HG03108 (cell line): ENCODE data around the gene PTPN14.
A peak's percentile ranks its signal among the peaks of the same experiment; 100 is the strongest.

ENCODE experiments used
- ATAC-seq: cut with Tn5 transposase; IDR thresholded peaks from one replicate; pipeline ENCODE4 v1.9.1; 2021; ENCODE audit warnings: moderate library complexity; ENCODE audit not compliant: unreplicated experiment

The PTPN14 gene

DNA sequence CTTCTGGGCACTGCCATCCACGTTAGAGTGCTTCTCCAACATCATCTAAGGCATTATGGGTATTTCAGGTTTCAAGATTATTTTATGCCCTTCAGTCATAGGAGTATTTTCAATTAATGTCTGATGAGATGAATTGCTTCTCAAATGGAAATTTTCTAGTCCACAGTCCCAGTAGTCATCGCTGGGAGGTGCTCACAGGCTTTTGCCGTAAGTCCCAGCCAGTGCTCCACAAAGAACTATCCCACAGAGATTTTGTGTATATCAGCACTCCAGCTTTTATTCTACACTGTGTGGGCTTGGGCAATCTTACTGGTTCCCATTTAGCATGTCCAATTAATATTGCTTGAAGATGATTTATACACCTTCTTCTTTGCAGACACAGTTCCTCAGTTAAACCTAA, 209.5 kb downstream of the PTPN14 start:
- no peak for ATAC-seq

DNA sequence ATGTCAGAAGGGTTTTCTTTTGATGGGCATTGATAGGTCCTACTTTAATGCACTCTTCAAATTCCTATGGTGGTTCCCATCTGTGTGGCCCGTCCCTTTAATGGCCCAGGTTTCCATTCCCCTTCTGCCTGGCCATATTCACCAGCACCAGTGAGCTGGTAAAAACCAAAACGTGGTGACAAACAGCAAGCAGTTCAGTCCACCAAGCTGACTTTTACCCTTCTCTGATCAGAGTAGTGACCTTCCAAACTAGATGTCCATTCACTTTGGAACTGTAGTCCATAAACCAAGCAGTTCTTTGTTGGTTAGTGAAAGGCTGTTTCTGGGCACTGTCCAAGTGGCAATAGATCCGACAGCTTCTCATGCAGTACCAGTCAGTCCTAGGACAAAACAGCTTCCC, 209.9 kb downstream of the PTPN14 start:
- ATAC-seq: no peak

DNA sequence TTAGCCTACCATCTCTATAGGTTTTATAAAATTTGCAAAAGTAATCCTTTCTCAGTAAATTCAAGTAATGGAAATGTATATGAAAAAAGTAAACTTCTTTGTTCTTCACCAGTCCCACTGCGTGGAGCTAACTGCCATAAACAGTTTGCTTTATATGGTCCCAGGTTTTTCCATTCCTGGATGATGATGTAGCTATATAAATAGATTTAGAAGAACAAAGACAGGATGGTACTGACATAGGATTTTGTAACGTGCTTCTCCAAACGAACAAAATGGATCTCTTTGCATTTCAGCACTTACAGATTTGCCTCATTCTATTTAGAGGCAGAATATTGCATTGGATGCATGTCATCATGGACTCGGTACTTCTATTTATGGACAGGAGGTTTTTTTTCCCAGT, 213.2 kb downstream of the PTPN14 start:
- ATAC-seq: no peak

DNA sequence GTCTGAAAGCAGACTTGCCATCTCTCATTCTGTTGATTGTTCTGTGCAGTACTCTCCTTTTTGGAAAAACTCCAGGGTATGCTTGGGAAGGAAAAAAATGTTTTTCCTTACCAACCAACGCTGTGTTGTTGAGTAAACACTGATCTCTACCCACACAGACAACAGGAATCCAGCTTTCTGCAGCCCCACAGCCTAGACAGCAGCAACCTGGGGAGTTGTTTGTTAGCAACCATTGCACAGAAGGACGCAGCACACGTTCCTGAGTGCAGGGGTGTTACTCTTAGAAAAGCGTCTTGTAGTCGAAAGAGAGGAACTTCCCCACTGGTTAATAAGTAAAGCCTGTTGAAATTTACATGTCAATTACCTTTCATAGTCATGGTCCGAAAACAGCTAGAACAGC, 213.9 kb downstream of the PTPN14 start:
- ATAC-seq: no peak

DNA sequence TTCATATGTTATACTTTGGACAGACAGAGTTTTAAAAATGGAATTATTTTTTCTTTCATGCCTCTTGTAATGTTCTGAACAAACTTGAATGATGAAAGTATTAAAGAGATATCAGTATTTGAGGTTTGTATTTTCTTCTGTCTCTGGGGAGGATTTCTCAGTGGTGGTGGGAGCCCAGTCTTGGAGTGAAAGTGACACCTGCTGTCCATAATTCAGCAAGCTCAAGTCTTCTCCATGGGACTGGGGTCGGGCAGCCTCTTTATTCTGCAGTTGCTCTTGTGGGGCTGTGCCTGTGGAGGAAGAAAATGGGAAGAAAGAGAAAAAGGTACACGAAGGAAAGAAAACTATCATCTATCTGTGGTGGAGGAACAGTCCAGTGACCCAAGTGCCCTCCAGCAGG, 214.4 kb downstream of the PTPN14 start:
- ATAC-seq: no peak

DNA sequence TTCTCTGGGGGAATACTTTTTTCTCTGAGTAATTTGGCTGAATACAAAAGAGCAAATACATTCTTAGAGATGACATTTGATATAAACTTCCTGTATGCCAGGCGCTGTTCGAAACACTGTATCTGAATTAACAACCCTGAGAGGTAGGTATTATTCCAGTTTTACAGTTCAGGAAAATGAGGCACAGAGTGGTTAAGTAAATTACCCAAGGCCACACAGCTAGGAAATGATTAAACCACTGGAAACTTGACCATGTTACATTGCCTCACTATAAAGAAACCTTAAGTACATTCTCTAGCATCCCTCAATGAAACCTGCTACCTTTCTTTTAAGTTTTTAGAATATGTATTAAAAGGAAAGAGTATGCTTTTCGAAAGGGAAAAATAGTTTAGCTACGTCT, 215.8 kb downstream of the PTPN14 start:
- ATAC-seq: no peak

DNA sequence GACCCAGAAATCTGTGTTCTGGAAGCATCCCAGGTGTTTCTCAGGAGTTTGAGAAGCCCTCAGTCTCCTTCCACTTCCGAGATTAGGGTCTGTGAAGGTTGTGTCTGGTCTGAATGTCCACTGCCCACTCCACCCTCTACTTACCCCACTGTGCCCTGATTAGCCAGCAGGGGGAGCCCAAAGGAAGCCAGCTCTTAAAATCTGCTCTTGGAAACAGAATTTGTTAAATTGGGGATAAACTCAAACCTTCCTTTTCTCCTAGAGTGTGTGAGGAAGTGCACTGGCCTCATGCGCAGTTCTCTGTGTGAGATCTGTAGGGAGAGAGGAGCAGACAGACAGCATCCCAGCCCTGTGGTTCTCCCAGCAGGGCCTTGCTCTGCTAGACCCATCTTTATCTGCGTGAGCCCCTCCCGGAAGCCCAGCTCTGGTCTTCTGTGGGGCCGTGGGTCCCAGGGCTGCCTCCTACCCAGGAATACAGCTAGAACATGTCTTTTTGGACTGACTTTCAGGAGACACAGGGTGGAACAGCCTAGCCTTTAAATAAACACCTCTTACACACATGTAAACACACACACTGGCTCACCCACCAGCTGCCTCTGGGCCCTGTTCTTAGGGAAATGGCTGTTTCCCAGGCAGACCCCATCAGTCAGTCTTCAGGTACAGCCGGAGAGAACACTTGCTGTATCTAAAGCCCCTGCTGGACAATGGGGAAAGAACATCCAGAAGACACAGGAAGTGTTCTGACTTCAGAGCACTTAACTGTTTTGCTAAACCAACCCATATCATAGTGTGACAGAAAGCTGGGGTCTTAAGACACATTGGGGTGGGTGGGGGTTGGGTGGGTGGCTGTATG, 218.2 kb downstream of the PTPN14 start:
- ATAC-seq: no peak

DNA sequence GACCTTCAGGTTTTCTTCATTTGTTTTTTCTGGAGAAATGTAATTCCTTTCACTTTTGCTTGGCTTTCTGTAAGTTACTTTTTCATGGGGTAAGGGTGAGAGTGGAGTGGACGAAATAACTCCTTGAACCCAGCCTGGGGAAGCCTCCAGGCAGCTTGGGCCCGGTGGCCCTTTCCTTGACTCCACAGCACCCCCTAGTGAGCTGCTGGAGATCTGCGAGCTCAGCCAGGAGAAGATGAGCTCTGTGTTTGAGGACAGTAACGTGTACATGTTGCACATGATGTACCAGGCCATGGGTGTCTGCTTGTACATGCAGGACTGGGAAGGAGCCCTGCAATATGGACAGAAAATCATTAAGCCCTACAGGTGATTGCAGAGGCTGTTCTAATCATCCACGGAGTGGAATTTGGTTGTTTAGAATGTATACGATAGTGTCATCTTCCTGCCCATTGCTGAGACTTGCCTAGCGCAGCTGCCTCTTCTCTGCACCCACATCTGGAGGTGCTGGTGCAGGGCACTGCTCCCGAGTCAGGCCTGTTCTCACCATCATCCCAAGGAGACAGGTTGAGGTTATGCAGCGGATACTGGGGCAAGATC, 219.5 kb downstream of the PTPN14 start:
- no peak for ATAC-seq

DNA sequence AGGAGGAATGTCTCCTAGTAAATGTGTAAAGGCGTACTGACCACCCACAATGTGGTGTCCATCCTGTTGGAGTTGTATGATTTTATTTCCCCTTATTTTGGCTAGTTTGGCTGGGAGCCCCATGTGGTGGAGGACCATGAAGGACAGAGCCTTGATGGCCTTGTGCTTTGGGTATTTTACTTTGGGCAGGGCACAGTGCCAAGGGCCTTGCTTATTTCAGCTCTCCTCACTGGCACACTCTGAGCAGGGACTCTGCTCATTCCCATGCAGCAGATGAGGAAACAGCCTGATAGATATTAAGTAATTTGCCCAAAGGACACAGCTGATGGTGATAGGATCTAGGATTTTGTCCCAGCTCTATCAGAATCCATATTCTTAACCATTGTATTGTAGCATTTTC, 220.2 kb downstream of the PTPN14 start:
- ATAC-seq: no peak

DNA sequence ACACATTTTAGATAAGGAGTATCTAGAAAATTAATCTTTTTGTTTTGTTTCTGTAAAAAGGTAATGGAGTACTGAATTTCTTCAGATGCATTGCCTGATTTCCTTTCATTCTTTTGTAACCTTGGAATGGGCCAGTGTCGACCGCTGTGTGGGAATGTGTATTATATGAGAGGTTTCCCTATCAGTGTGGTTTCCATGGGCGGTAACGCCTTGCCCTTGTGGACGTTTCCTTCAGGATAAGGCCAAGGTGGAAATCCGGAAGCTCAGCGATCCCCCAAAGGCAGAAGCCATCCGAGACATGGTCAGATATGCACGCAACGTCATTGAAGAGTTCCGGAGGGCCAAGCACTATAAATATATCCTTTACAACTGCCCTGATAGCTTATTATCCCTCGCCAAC, 220.7 kb downstream of the PTPN14 start:
- ATAC-seq: no peak

DNA sequence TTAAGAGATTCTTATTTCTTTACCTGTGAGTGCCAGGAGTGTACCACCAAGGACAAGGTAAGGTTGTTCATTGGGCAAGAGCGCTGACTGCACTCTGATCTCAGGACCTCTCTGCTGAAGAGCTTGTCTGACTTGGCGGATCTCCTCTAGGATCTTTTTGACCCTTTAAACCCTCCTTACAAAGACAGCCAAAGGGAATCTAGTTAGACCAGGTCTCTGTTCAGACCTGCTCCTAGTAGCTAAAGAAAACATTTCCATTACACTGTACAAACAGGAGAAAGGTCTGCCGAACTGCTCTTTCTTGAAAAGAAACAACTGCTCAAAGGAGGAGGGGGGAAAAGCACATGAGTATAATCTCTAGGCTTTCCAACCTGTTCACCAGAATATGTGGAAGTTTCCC, 221.2 kb downstream of the PTPN14 start:
- no peak for ATAC-seq

DNA sequence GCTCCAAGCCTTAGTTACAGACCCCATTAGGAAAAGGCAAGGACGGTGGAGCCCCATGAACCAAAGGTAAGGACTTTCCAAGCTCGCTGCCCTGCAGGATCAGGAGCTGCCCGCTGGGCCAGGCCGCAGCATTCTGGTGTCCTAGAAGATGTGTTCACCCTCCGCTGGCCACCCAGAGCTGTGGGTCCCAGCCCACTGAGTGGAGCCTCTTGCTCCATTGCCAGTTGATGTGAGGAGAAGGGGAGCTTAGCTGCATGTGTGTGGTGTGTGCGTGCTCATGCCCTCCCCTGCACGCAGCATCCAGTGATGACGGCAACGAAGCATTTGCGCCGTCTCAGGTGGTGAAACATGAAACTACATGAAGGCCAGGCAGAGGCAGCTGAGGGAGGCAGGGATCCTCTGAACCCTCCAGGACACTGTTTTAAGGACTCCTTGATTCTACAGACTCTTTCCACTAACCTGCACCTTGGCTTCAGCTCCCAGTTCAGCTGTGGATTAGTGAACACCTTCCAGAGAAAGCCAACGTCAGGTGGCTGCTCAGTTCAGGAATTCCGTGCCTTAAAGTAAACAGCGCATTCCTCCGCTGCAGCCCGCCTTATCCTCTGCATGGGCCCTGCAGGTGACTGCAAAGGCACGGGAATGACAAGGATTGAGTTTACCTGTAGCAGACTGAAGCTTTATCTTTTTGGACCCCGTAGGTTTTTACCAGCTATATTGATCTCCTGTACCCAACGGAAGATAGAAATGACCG, 221.8 kb downstream of the PTPN14 start:
- no peak for ATAC-seq

DNA sequence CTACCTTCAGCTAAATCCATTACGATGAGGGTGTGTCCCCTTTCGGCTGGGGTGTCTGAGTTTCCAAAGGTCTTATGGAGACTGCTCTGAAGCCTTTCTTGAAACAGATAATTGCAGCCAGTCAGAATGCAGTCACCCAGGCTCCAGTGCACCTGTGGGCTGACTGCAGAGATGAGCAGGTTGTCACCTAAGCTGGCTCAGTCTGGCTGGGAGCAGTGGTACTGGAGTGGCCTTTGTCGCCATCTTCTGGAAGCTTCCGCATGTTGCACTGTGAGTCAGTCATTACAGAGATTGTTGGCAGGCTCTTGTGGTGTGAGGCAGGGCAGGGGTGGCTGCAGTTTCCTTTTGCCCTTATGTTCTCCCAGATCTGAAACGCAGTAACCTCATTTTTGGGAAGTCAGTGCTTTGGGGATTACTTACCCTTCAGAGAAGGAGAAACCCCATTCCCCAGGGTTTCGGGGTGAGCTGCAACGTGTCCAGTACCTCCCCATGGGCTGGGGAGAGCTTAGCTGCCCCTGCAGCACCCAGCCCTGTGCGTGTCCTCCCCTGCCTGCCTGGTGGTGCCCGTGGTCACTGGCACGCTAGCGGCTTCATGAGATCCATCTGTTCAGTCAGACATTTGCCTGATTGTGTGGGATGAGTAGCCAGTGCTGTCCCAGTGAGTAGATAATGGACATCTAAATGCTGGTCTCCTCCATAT, 222.5 kb downstream of the PTPN14 start:
- peak; percentile 75 for ATAC-seq

DNA sequence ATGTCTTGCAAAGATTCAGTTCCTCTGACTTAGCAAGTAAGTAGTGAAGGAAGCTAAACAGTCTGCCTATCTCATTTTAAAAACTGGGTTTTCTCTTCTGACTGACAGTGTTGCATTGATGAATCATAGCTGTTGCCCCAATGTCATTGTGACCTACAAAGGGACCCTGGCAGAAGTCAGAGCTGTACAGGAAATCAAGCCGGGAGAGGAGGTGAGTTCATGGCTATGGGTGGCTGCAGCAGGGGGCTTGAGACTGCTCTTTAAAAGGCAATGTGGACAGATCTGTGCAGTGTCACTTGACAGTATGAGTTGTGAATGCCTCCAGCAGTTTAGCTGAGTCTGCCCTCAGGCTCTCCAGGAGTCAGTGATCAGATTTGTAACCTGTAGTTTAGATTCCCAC, 223.9 kb downstream of the PTPN14 start:
- ATAC-seq: no peak

DNA sequence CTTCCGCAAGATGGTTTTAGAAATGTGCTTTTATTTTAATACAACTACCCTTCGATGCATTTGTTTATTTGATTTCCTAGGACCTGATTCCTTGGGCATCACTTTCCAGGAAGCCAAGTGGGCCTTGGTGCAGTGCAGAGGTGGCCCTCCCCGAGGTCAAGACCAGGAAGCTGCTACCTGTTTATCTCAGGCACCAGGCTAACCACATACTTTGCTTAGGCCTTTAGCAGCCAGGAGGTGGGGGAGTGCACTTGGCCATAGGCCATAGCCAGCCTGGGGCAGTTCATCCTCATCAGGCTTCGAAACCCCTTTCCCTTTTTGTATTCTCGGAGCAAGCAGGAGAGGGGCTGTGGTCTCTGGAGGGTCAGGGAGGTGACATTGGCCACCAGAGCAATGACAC, 225.0 kb downstream of the PTPN14 start:
- ATAC-seq: peak; percentile 51

DNA sequence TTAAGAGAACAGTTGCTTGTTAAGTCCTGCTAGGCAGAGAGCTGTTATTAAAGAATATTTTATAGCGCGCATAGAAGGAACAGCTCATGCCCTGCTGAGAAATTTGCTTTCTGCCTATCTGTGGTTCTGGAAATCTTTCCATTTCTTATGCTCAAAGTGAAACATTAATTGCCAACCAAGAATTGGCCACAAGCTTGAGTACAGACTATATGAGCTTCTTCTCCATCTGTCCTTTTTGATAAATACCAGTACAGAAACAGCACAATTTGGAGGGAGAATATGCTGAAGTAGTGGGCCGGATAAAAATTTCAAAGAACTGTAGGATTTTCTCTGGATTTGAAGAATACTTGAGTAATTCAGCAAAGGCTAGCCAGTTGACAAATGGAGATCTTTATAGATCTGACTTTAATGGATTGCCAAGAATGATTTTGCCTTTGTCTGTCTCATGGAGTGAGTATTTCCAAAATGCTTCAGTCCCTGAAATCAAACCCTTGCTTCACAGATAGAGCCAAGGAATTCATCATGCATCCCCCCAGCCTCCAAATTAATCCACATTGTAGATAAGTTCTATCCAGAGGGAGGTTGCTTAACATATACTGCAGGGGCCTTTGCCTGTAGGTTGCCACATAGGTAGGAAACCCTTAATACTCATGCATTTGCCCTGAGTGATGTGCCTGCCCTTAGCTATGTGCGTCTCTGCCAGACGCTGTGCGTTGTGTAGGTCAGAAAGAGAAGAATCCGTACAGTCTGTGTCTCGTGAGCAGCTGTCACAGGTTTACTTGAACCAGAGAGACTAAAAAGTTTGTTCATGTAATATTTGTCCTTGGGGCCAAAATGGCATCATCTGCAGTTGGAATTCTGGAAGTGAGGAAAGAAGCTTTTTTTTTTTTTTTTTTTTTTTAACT, 226.3 kb downstream of the PTPN14 start:
- ATAC-seq: no peak

DNA sequence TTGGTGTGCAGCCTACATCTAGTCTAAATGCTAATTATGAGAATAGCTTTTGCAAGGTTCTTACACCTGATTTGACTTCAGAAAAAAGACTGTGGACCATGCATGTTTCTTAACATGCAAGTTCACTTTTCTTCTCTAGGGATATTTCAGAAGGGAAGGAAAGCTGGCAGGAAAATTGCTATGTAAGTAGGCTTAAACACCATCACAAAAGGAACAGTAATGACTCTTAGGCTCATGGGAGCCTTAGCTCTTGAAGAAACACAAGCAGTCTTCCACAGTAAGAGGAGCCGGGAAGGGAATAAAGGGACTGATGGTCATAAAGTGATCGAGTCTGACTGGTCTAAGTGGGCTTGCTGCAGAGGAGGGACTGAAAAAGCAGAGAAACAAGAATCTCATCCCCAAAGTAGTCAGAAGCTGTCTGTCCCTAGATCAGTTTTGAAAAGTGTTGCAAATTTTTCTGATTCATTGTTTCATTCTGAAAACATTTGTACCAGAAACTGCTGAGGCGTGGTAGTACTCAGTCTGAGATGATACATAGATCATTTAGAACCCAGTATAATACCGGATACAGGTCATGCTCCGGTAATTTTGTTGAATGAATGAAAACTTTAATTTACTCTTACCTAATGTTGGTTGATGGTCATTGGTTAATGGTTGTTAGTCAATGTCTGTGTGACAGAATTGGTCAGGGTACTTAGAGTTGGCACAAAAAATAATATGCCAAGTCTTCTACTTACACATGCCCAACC, 229.5 kb downstream of the PTPN14 start:
- peak; percentile 78 for ATAC-seq

DNA sequence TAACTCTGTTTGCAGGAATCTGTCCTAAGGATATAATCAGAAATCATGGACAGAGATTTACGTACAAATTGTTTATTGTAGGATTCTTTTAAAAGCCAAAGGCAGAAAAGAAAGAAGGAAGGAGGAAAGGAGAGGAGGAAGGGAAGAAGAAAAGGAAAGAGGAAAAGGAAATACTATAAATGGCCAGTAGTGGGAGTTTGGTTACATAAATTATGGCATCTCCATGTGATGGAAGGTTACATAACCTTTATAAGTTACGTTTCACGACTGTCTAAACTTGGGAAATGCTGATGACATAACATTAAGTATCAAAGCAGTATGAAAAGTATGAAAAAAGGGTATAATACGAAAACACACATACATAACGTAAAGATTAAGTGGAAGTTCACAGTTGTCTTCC, 231.5 kb downstream of the PTPN14 start:
- ATAC-seq: no peak

DNA sequence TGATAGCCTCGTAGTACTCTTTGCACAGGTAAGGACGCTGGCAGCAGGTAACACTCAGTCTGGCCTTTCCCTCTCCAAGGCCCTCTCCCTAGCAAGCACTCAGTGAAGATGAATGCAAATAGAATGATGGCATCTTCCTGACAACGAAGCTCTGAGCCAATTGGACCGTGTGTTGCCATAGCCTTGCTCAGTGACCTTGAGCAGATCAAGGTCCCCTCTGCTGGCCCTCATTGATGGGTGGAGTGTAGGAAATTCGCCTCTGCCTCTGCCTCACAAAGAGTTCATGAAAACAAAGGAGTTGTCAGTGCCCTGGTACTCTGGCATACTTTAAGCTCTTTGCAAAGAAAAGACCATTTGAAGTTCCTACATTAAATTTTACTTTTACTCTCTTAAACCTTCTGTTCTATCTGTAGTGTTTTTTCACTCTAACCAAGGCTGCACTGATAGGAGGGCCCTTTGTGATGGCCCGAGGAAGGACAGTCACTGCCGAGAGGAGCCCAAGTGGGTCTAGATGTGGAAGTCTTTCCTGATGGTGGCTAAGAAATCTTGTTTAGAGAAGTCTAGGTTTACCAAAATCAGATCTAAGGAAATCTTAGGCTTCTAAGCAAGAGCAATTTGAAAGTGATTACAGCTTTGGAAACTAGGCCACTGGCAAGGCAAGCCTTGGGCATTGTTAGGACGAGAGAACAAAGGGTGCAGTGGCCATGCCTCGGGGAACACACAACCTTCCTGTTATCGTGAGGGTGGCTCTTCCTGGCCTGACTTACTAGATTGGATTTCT, 232.3 kb downstream of the PTPN14 start:
- ATAC-seq: no peak
